Measurements from ENCODE around the gene GLOD4.

GLOD4 gene

DNA sequence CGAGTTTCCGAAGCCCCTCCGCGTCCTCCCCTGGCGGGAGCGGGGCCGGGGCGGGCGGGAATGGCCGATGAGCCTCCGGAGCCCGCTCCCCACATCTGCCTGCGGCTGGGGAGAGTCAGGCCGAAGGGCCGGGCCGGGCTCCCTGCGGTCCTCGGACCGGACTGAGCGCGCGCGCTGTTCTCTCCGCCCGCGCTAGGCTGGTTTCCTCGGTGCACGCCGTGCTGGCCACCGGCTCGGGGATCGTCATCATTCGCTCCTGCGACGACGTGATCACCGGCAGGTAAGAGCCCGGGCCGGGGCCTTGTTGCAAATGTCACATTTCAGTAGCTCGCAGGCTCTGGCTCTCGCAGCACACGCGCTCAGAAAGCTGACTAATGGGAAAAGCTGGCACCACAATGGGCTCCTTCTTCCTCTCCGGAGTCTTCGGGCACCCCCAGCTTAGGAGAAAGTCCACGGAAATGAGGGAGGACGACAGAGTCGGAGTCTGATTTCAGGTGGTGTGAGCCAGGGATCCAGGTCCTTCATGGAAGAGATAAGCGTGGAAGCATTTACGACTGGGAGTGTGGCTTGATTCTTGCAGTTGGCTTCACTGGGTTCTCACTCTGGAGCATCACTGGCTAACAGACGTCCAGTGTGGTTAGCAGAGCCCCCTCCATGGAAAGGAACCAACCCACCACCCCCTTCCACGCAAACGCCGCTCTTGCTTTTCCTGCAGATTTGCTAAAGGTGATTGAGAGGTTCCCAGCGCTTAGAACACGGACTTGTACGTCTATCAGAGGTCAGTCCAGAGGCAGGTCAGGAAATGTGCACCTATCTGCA, 49.0 kb downstream of the GLOD4 start:
- Histone ChIP-seq H3K27me3 (ENCODE audit: insufficient read depth, poor library complexity, severe bottlenecking) (peaks cover 3% of the 10 kb centered on the region), H3K4me3 (replicated peaks; ENCODE audit: insufficient read depth, low read length) (peak overlapping the region; percentile 48), H3K27ac (replicated peaks) (no peak overlapping the region)
- no peak for DNase-seq (ENCODE audit: low read depth in 1 of 2, low spot score in 1 of 2)
- TF ChIP-seq GABPA (IDR thresholded peaks at IDR 0.05; ENCODE audit: low read depth) (no peak), SPI1 (IDR thresholded peaks at IDR 0.05; ENCODE audit: borderline replicate concordance, low read depth) (no peak), POLR2AphosphoS5 (IDR thresholded peaks at IDR 0.05; ENCODE audit: low read depth) (no peak)
- TF ChIP-seq, protein P1, sequence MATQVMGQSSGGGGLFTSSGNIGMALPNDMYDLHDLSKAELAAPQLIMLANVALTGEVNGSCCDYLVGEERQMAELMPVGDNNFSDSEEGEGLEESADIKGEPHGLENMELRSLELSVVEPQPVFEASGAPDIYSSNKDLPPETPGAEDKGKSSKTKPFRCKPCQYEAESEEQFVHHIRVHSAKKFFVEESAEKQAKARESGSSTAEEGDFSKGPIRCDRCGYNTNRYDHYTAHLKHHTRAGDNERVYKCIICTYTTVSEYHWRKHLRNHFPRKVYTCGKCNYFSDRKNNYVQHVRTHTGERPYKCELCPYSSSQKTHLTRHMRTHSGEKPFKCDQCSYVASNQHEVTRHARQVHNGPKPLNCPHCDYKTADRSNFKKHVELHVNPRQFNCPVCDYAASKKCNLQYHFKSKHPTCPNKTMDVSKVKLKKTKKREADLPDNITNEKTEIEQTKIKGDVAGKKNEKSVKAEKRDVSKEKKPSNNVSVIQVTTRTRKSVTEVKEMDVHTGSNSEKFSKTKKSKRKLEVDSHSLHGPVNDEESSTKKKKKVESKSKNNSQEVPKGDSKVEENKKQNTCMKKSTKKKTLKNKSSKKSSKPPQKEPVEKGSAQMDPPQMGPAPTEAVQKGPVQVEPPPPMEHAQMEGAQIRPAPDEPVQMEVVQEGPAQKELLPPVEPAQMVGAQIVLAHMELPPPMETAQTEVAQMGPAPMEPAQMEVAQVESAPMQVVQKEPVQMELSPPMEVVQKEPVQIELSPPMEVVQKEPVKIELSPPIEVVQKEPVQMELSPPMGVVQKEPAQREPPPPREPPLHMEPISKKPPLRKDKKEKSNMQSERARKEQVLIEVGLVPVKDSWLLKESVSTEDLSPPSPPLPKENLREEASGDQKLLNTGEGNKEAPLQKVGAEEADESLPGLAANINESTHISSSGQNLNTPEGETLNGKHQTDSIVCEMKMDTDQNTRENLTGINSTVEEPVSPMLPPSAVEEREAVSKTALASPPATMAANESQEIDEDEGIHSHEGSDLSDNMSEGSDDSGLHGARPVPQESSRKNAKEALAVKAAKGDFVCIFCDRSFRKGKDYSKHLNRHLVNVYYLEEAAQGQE (IDR thresholded peaks at IDR 0.05; ENCODE audit: insufficient replicate concordance, low read depth), result no peak
- TF ChIP-seq, protein P2, sequence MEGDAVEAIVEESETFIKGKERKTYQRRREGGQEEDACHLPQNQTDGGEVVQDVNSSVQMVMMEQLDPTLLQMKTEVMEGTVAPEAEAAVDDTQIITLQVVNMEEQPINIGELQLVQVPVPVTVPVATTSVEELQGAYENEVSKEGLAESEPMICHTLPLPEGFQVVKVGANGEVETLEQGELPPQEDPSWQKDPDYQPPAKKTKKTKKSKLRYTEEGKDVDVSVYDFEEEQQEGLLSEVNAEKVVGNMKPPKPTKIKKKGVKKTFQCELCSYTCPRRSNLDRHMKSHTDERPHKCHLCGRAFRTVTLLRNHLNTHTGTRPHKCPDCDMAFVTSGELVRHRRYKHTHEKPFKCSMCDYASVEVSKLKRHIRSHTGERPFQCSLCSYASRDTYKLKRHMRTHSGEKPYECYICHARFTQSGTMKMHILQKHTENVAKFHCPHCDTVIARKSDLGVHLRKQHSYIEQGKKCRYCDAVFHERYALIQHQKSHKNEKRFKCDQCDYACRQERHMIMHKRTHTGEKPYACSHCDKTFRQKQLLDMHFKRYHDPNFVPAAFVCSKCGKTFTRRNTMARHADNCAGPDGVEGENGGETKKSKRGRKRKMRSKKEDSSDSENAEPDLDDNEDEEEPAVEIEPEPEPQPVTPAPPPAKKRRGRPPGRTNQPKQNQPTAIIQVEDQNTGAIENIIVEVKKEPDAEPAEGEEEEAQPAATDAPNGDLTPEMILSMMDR (IDR thresholded peaks at IDR 0.05; ENCODE audit: insufficient read depth, low read length), result no peak

DNA sequence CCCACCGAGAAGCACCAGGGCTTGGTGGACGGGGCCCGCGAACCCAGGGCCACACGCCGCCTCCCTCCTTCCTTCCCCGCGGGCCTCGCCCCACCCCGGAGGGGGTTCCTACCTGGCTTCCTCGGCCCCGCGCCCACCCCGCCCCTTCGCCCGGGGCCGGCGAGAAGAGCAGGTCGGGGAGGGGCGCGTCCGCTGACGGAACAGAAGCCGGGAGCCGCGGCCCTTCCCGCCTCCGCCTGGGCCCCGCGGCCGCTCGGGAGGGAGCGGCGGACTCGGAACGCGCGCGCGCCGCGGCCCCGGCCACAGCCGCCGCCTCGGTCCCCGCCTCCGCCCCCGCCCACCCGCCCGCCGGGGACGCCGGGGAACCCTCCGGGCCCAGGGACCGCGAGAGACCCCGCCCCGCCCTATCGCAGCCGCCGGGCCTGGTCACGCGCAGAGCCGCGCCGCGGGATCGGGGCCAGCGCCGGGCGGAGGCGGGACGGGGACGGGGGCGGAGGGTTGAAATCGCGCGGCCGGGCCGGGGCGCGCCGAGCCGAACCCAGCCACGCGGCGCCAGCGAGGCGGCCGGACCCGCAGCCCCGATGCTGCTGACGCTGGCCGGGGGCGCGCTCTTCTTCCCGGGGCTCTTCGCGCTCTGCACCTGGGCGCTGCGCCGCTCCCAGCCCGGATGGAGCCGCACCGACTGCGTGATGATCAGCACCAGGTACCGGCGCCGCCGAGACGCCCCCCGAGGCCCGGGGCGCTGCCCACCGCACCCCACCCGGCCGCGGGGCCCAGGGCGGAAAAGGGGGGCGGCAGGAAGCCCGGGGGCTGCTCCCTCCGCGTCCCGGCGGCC, 49.8 kb downstream of the GLOD4 start, which contains the start of gene TLCD3A:
Gene TLCD3A, plus strand, starts transcription at position 530 of the 835 bp plus-strand sequence. Its CDS starts 52 bp downstream, at position 582.
- TF ChIP-seq, protein P1 (IDR thresholded peaks at IDR 0.05; ENCODE audit: insufficient replicate concordance, low read depth), result no peak
- TF ChIP-seq POLR2AphosphoS5 (IDR thresholded peaks at IDR 0.05; ENCODE audit: low read depth), result no peak
- TF ChIP-seq, protein P2 (IDR thresholded peaks at IDR 0.05; ENCODE audit: insufficient read depth, low read length), result no peak
- no peak for TF ChIP-seq GABPA (IDR thresholded peaks at IDR 0.05; ENCODE audit: low read depth)
- no peak for TF ChIP-seq SPI1 (IDR thresholded peaks at IDR 0.05; ENCODE audit: borderline replicate concordance, low read depth)
- Histone ChIP-seq H3K27me3 (ENCODE audit: insufficient read depth, poor library complexity, severe bottlenecking) (peaks cover 3% of the 10 kb centered on the region), H3K4me3 (replicated peaks; ENCODE audit: insufficient read depth, low read length) (peak within 1 kb of the TSS; percentile 48), H3K27ac (replicated peaks) (no peak within 1 kb of the TSS)
- DNase-seq (ENCODE audit: low read depth in 1 of 2, low spot score in 1 of 2), result no peak

DNA sequence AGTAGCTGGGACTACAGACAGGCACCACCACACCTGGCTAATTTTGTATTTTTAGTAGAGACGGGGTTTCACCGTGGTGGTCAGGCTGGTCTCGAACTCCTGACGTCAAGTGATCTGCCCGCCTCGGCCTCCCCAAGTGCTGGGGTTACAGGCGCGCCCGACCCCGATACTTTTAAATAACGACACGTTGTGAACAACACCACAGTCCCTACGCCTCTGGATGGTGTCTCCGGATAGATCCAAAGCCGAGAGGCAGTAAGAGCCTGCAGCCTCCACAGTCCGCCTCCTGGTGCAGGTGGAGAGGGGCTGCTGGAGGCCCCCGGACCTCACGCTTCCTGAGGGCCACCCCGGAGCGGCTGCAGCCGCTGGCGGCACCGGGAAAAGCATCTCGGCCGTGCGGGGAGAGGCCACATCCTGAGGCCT, 50.4 kb downstream of the GLOD4 start:
- peaks cover 3% of the 10 kb centered on the region for H3K27me3 ChIP-seq (ENCODE audit: insufficient read depth, poor library complexity, severe bottlenecking)
- peak overlapping the region; percentile 48 for H3K4me3 ChIP-seq (replicated peaks; ENCODE audit: insufficient read depth, low read length)
- no peak for DNase-seq (ENCODE audit: low read depth in 1 of 2, low spot score in 1 of 2)
- TF ChIP-seq SPI1 (IDR thresholded peaks at IDR 0.05; ENCODE audit: borderline replicate concordance, low read depth) (no peak), GABPA (IDR thresholded peaks at IDR 0.05; ENCODE audit: low read depth) (no peak), POLR2AphosphoS5 (IDR thresholded peaks at IDR 0.05; ENCODE audit: low read depth) (no peak)
- TF ChIP-seq, protein P1 (IDR thresholded peaks at IDR 0.05; ENCODE audit: insufficient replicate concordance, low read depth), result no peak
- TF ChIP-seq, protein P2 (IDR thresholded peaks at IDR 0.05; ENCODE audit: insufficient read depth, low read length), result no peak
- no peak overlapping the region for H3K27ac ChIP-seq (replicated peaks)
